Karpas-422 (cell line): ENCODE results near the gene KRTAP5-6. TPM values are rescaled to one million over a fixed set of nuclear protein-coding genes. Genes with fewer than 3 reads are reported as not detected.

Experiments used
- DNase-seq: peaks from one replicate; pipeline ENCODE4 v3.0.0-alpha.2; 2015
- H2AFZ ChIP-seq: fragments of 200-600 bp; sonication (generic); 2 replicates; pipeline ENCODE4 v1.6.1; 2014; ENCODE audit warnings: antibody characterized with exemption, low read length, mixed read lengths
- H3K27ac ChIP-seq: fragments of 200-600 bp; sonication (generic); 2 replicates; pipeline ENCODE4 v1.5.1; 2014; ENCODE audit warnings: mild to moderate bottlenecking, low read length, moderate library complexity
- H3K27me3 ChIP-seq: fragments of 200-600 bp; sonication (generic); 2 replicates; pipeline ENCODE4 v1.6.1; 2014; ENCODE audit warnings: low read length, mixed read lengths
- H3K36me3 ChIP-seq: fragments of 200-600 bp; sonication (generic); 2 replicates; pipeline ENCODE4 v1.6.1; 2014; ENCODE audit warnings: low read length, mixed read lengths; ENCODE audit not compliant: insufficient read depth
- H3K4me1 ChIP-seq: fragments of 200-600 bp; sonication (generic); 2 replicates; pipeline ENCODE4 v1.6.1; 2014; ENCODE audit warnings: mild to moderate bottlenecking, low read length, mixed read lengths
- H3K4me2 ChIP-seq: fragments of 200-600 bp; sonication (generic); 2 replicates; pipeline ENCODE4 v1.6.1; 2014; ENCODE audit warnings: low read length, low read depth, mild to moderate bottlenecking; ENCODE audit not compliant: poor library complexity, severe bottlenecking
- H3K4me3 ChIP-seq: fragments of 200-600 bp; sonication (generic); 2 replicates; pipeline ENCODE4 v1.5.1; 2014; ENCODE audit warnings: mild to moderate bottlenecking, antibody characterized with exemption, low read length, mixed read lengths
- H3K79me2 ChIP-seq: fragments of 200-600 bp; sonication (generic); 2 replicates; pipeline ENCODE4 v1.6.1; 2014; ENCODE audit warnings: mild to moderate bottlenecking, low read length, mixed read lengths
- H3K9ac ChIP-seq: fragments of 200-600 bp; sonication (generic); 2 replicates; pipeline ENCODE4 v1.6.0; 2014; ENCODE audit warnings: low read length
- H3K9me2 ChIP-seq: fragments of 200-600 bp; sonication (generic), shearing (Covaris generic); replicated peaks from 2 replicates; pipeline ENCODE4 v1.6.0; 2014; ENCODE audit warnings: mild to moderate bottlenecking, low read length, moderate library complexity; ENCODE audit not compliant: insufficient read depth
- H3K9me3 ChIP-seq: fragments of 300-700, 200-600 bp; sonication (generic); 2 replicates; pipeline ENCODE4 v1.6.1; 2014; ENCODE audit warnings: low read length, mixed read lengths
- H4K20me1 ChIP-seq: fragments of 200-600 bp; sonication (generic); 2 replicates; pipeline ENCODE4 v1.6.1; 2014; ENCODE audit warnings: mild to moderate bottlenecking, antibody characterized with exemption, low read length, low read depth; ENCODE audit not compliant: insufficient read depth
- total RNA-seq: library from RNA; depleted of rRNA; stranded (reverse); fragments of >200 nt; shearing (Covaris generic); gene quantifications from 2 replicates; pipeline ENCODE4 v1.2.3, GENCODE V29; 2014; ENCODE audit warnings: low replicate concordance

The KRTAP5-6 gene
- total RNA-seq, 1 experiment from 2014 or later = not detected

GRCh38 chr11:1729692-1730011 lies 32.7 kb downstream of the KRTAP5-6 start:
- H3K9me2 ChIP-seq = no peaks in the 10 kb centered on the region
- H3K27me3 ChIP-seq = no peaks in the 10 kb centered on the region
- H3K9me3 ChIP-seq = no peaks in the 10 kb centered on the region
- no peak overlapping the region for H3K9ac ChIP-seq
- H3K36me3 ChIP-seq = no peaks in the 10 kb centered on the region
- no peak for DNase-seq
- H3K27ac ChIP-seq = no peak overlapping the region
- no peak overlapping the region for H3K4me2 ChIP-seq
- no peaks in the 10 kb centered on the region for H4K20me1 ChIP-seq
- no peak overlapping the region for H2AFZ ChIP-seq
- H3K4me3 ChIP-seq = no peak overlapping the region
- H3K4me1 ChIP-seq = no peaks in the 10 kb centered on the region
- no peaks in the 10 kb centered on the region for H3K79me2 ChIP-seq

- Histone ChIP-seq H3K4me1 (no peaks in the 10 kb centered on the region), H4K20me1 (no peaks in the 10 kb centered on the region), H3K79me2 (no peaks in the 10 kb centered on the region), H3K36me3 (no peaks in the 10 kb centered on the region), H2AFZ (no peak overlapping the region), H3K27ac (no peak overlapping the region), H3K9me3 (no peaks in the 10 kb centered on the region), H3K9ac (no peak overlapping the region), H3K4me2 (no peak overlapping the region), H3K9me2 (no peaks in the 10 kb centered on the region), H3K4me3 (no peak overlapping the region), H3K27me3 (no peaks in the 10 kb centered on the region)
- no peak for DNase-seq
These were observed 33.1 kb downstream of the KRTAP5-6 start for GRCh38 chr11:1730059-1730629.

GRCh38 chr11:1731451-1732059 lies 34.6 kb downstream of the KRTAP5-6 start:
- Histone ChIP-seq H3K9me2 (no peaks in the 10 kb centered on the region), H3K9ac (no peak overlapping the region), H3K4me2 (no peak overlapping the region), H3K79me2 (no peaks in the 10 kb centered on the region), H3K27ac (no peak overlapping the region), H3K4me1 (no peaks in the 10 kb centered on the region), H2AFZ (no peak overlapping the region), H4K20me1 (no peaks in the 10 kb centered on the region), H3K36me3 (no peaks in the 10 kb centered on the region), H3K27me3 (no peaks in the 10 kb centered on the region), H3K9me3 (no peaks in the 10 kb centered on the region), H3K4me3 (no peak overlapping the region)
- DNase-seq = no peak

- no peaks in the 10 kb centered on the region for H3K79me2 ChIP-seq
- H3K27me3 ChIP-seq = no peaks in the 10 kb centered on the region
- H3K27ac ChIP-seq = no peak overlapping the region
- no peaks in the 10 kb centered on the region for H3K9me3 ChIP-seq
- H3K4me3 ChIP-seq = no peak overlapping the region
- no peaks in the 10 kb centered on the region for H3K36me3 ChIP-seq
- no peaks in the 10 kb centered on the region for H3K4me1 ChIP-seq
- no peak overlapping the region for H3K4me2 ChIP-seq
- no peak overlapping the region for H3K9ac ChIP-seq
- H3K9me2 ChIP-seq = no peaks in the 10 kb centered on the region
- no peaks in the 10 kb centered on the region for H4K20me1 ChIP-seq
- no peak overlapping the region for H2AFZ ChIP-seq
- DNase-seq = no peak
These were observed 35.5 kb downstream of the KRTAP5-6 start for GRCh38 chr11:1732418-1733008.

- Histone ChIP-seq H3K4me3 (no peak overlapping the region), H2AFZ (no peak overlapping the region), H3K9me2 (no peaks in the 10 kb centered on the region), H3K9ac (no peak overlapping the region), H3K27ac (no peak overlapping the region), H3K36me3 (no peaks in the 10 kb centered on the region), H3K4me2 (no peak overlapping the region), H4K20me1 (no peaks in the 10 kb centered on the region), H3K79me2 (no peaks in the 10 kb centered on the region), H3K9me3 (no peaks in the 10 kb centered on the region), H3K27me3 (no peaks in the 10 kb centered on the region), H3K4me1 (no peaks in the 10 kb centered on the region)
- no peak for DNase-seq
These were observed 36.2 kb downstream of the KRTAP5-6 start for GRCh38 chr11:1733009-1733715.

- Histone ChIP-seq H3K9me2 (no peaks in the 10 kb centered on the region), H3K27ac (no peak overlapping the region), H3K36me3 (no peaks in the 10 kb centered on the region), H2AFZ (no peak overlapping the region), H3K4me3 (no peak overlapping the region), H3K27me3 (no peaks in the 10 kb centered on the region), H3K4me1 (no peaks in the 10 kb centered on the region), H3K9me3 (no peaks in the 10 kb centered on the region), H3K4me2 (no peak overlapping the region), H3K79me2 (no peaks in the 10 kb centered on the region), H3K9ac (no peak overlapping the region), H4K20me1 (no peaks in the 10 kb centered on the region)
- DNase-seq = no peak
These were observed 37.0 kb downstream of the KRTAP5-6 start for GRCh38 chr11:1733716-1734640.

- H4K20me1 ChIP-seq = no peaks in the 10 kb centered on the region
- H3K4me1 ChIP-seq = no peaks in the 10 kb centered on the region
- DNase-seq = no peak
- no peak overlapping the region for H2AFZ ChIP-seq
- no peaks in the 10 kb centered on the region for H3K27me3 ChIP-seq
- no peak overlapping the region for H3K27ac ChIP-seq
- H3K79me2 ChIP-seq = no peaks in the 10 kb centered on the region
- H3K4me2 ChIP-seq = no peak overlapping the region
- H3K9me3 ChIP-seq = no peaks in the 10 kb centered on the region
- H3K9ac ChIP-seq = no peak overlapping the region
- no peak overlapping the region for H3K4me3 ChIP-seq
- H3K36me3 ChIP-seq = no peaks in the 10 kb centered on the region
- no peaks in the 10 kb centered on the region for H3K9me2 ChIP-seq
These were observed 37.7 kb downstream of the KRTAP5-6 start for GRCh38 chr11:1734641-1735081.

GRCh38 chr11:1735271-1735670 lies 38.3 kb downstream of the KRTAP5-6 start:
- H3K27ac ChIP-seq = no peak overlapping the region
- H3K9me3 ChIP-seq = no peaks in the 10 kb centered on the region
- no peak overlapping the region for H2AFZ ChIP-seq
- no peak overlapping the region for H3K9ac ChIP-seq
- no peaks in the 10 kb centered on the region for H3K4me1 ChIP-seq
- no peaks in the 10 kb centered on the region for H3K79me2 ChIP-seq
- no peaks in the 10 kb centered on the region for H3K27me3 ChIP-seq
- DNase-seq = no peak
- no peaks in the 10 kb centered on the region for H3K9me2 ChIP-seq
- no peaks in the 10 kb centered on the region for H3K36me3 ChIP-seq
- H3K4me2 ChIP-seq = no peak overlapping the region
- no peak overlapping the region for H3K4me3 ChIP-seq
- no peaks in the 10 kb centered on the region for H4K20me1 ChIP-seq
